Stimulated activated CD4-positive, alpha-beta T cell treated with anti-CD3 and anti-CD28 coated beads, Interleukin-15, amount 100 ng/mL, for 48 hours (primary cell): Measurements from ENCODE around the gene ZFX.
"Not testable (repeated sequence)": the region's sequence is repeated elsewhere in the genome, so short reads cannot be mapped to it uniquely, and the experiment has no call there.

Source experiments
- DNase-seq, 2 donors: peaks; one replicate each; pipeline ENCODE4 v3.0.0-alpha.2; 2020; ENCODE audit warnings: low read depth in 2 of 2

The ZFX gene

GRCh38 chrX:24151513-24151912, 2.0 kb downstream of the ZFX start:
- no peak for DNase-seq

GRCh38 chrX:24153178-24153795, 3.8 kb downstream of the ZFX start:
- DNase-seq, result no peak

- DNase-seq, result no peak
Measured at GRCh38 chrX:24153796-24154189, 4.3 kb downstream of the ZFX start.

- no peak for DNase-seq
Measured at GRCh38 chrX:24154490-24155034, 5.0 kb downstream of the ZFX start.

GRCh38 chrX:24155747-24156146, 6.2 kb downstream of the ZFX start:
- not testable (repeated sequence) for DNase-seq

GRCh38 chrX:24156177-24156576, 6.6 kb downstream of the ZFX start:
- DNase-seq, result no peak

GRCh38 chrX:24158881-24159280, 9.4 kb downstream of the ZFX start:
- DNase-seq, result no peak

- no peak for DNase-seq
Measured at GRCh38 chrX:24166078-24166477, 16.5 kb downstream of the ZFX start.

- no peak for DNase-seq
Measured at GRCh38 chrX:24167719-24168472, 18.4 kb downstream of the ZFX start.

GRCh38 chrX:24168807-24169206, 19.3 kb downstream of the ZFX start:
- DNase-seq, result no peak

- DNase-seq, result no peak
Measured at GRCh38 chrX:24169211-24169610, 19.7 kb downstream of the ZFX start.

- no peak for DNase-seq
Measured at GRCh38 chrX:24173115-24173847, 23.8 kb downstream of the ZFX start.

- DNase-seq, result no peak
Measured at GRCh38 chrX:24175276-24175675, 25.7 kb downstream of the ZFX start.

GRCh38 chrX:24178441-24178840, 28.9 kb downstream of the ZFX start:
- DNase-seq, result no peak

- no peak for DNase-seq
Measured at GRCh38 chrX:24184018-24184417, 34.5 kb downstream of the ZFX start.

- no peak for DNase-seq
Measured at GRCh38 chrX:24186483-24186882, 37.0 kb downstream of the ZFX start.

- no peak for DNase-seq
Measured at GRCh38 chrX:24186986-24187385, 37.5 kb downstream of the ZFX start.

- no peak for DNase-seq
Measured at GRCh38 chrX:24189490-24189889, 40.0 kb downstream of the ZFX start.

- no peak for DNase-seq
Measured at GRCh38 chrX:24190500-24191156, 41.1 kb downstream of the ZFX start.

GRCh38 chrX:24196509-24196908, 47.0 kb downstream of the ZFX start:
- DNase-seq, result no peak

- DNase-seq, result no peak
Measured at GRCh38 chrX:24198101-24198500, 48.6 kb downstream of the ZFX start.

- no peak for DNase-seq
Measured at GRCh38 chrX:24200133-24200532, 50.6 kb downstream of the ZFX start.
